Activated CD4-positive, alpha-beta T cell treated with anti-CD3 and anti-CD28 coated beads for 24 hours (primary cell): ENCODE results near the gene FAM89B.

Experiments used
- DNase-seq, 2 donors: peaks; one replicate each; pipeline ENCODE4 v3.0.0-alpha.2; 2020; ENCODE audit warnings: low read depth in 2 of 2

The FAM89B gene

GRCh38 chr11:65610404-65610803, 38.1 kb downstream of the FAM89B start:
- no peak for DNase-seq

GRCh38 chr11:65611028-65611757, 38.9 kb downstream of the FAM89B start:
- DNase-seq: no peak

- DNase-seq: no peak
Measured at GRCh38 chr11:65611758-65612603, 39.6 kb downstream of the FAM89B start.

GRCh38 chr11:65612691-65613090, 40.4 kb downstream of the FAM89B start:
- DNase-seq: no peak

GRCh38 chr11:65613091-65613928, 41.0 kb downstream of the FAM89B start:
- no peak for DNase-seq

- peak; percentile 99 to 100 for DNase-seq
Measured at GRCh38 chr11:65615229-65615949, 43.1 kb downstream of the FAM89B start, which contains the start of gene PCNX3. Gene PCNX3, plus strand, starts transcription at chr11:65615776. Its CDS starts 536 bp downstream, at chr11:65616312.

GRCh38 chr11:65615950-65616574, 43.7 kb downstream of the FAM89B start:
- DNase-seq: peak in 1 of 2 donors; percentile 46

GRCh38 chr11:65616575-65617001, 44.2 kb downstream of the FAM89B start:
- no peak for DNase-seq

GRCh38 chr11:65617136-65617850, 45.0 kb downstream of the FAM89B start:
- no peak for DNase-seq

- no peak for DNase-seq
Measured at GRCh38 chr11:65617990-65618751, 45.8 kb downstream of the FAM89B start.

GRCh38 chr11:65618763-65619162, 46.4 kb downstream of the FAM89B start:
- DNase-seq: no peak

GRCh38 chr11:65619281-65619928, 47.1 kb downstream of the FAM89B start:
- no peak for DNase-seq

GRCh38 chr11:65620666-65621065, 48.3 kb downstream of the FAM89B start:
- no peak for DNase-seq

GRCh38 chr11:65621460-65621859, 49.1 kb downstream of the FAM89B start:
- DNase-seq: no peak

- no peak for DNase-seq
Measured at GRCh38 chr11:65622011-65622410, 49.7 kb downstream of the FAM89B start.

GRCh38 chr11:65623177-65623576, 50.8 kb downstream of the FAM89B start:
- DNase-seq: no peak
